Esophagus muscularis mucosa (tissue), 4 donors: ENCODE data around the gene STING1. TPM values are rescaled to one million over a fixed set of nuclear protein-coding genes. Genes with fewer than 3 reads are reported as not detected.

Experiments
- DNase-seq: peaks from one replicate; pipeline ENCODE4 v3.0.0-alpha.2; 2017; ENCODE audit errors: extremely low spot score
- H3K27ac ChIP-seq, 4 donors: fragments of 200-600 bp; sonication (generic); replicated peaks in 1 of 4; 1 replicate in 3 of 4; 2 replicates in 1 of 4; pipeline ENCODE4 v1.5.1; 2016 to 2019; ENCODE audit warnings: mild to moderate bottlenecking in 1 of 4
- H3K27me3 ChIP-seq, 4 donors: fragments of 200-600 bp; sonication (generic); one replicate each; pipeline versions ENCODE4 v1.5.1 to v1.6.0; 2016 to 2019
- H3K36me3 ChIP-seq, 4 donors: fragments of 200-600 bp; sonication (generic); one replicate each; pipeline ENCODE4 v1.5.1; 2016 to 2019
- H3K4me1 ChIP-seq, 4 donors: fragments of 200-600 bp; sonication (generic); one replicate each; pipeline ENCODE4 v1.5.1; 2016 to 2019
- H3K4me3 ChIP-seq, 4 donors: fragments of 200-600 bp; sonication (generic); 1 replicate in 2 of 4; 2 replicates in 2 of 4; pipeline ENCODE4 v1.5.1; 2016 to 2019; ENCODE audit warnings: mild to moderate bottlenecking in 4 of 4, moderate library complexity in 1 of 4
- H3K9me3 ChIP-seq, 4 donors: fragments of 200-600 bp; sonication (generic); 1 replicate in 3 of 4; 2 replicates in 1 of 4; pipeline ENCODE4 v1.5.1; 2016 to 2019
- EP300 ChIP-seq: sonication (generic); formaldehyde crosslinking; IDR thresholded peaks from one replicate; pipeline ENCODE4 v1.6.1; 2017; ENCODE audit warnings: antibody characterized with exemption
- POLR2A ChIP-seq: fragments of 450-650 bp; IDR thresholded peaks from one replicate; pipeline ENCODE4 v1.6.1; 2017; ENCODE audit warnings: antibody characterized with exemption, moderate library complexity, mild to moderate bottlenecking, low read depth
- POLR2AphosphoS5 ChIP-seq, 2 donors: sonication (generic); formaldehyde crosslinking; IDR thresholded peaks; one replicate each; pipeline ENCODE4 v1.6.1; 2017; ENCODE audit warnings: antibody characterized with exemption in 2 of 2
- WGBS: methylation state at CpG from one replicate; pipeline ENCODE4 v1.1.5; 2018; 5-methylcytosine and 5-hydroxymethylcytosine counted together
- intact Hi-C: fragments of 100-400 bp; cut with DNase I; formaldehyde crosslinking; loops from one replicate; pipeline ENCODE4 v1.15.1; 2023
- total RNA-seq, 4 donors: library from RNA; depleted of rRNA; stranded (reverse); fragments of >200 nt; gene quantifications; one replicate each; pipeline versions ENCODE4 v1.1.0 to v1.2.1, GENCODE V29; 2016
- TF ChIP-seq, protein P1 (sequence below), 3 experiments: fragments of 200-600 bp in 2 of 3; fragments of 450-650 bp in 1 of 3; sonication (generic) in 2 of 3; IDR thresholded peaks; one replicate each; pipeline ENCODE4 v1.5.1; 2017 to 2019; ENCODE audit warnings: antibody characterized with exemption in 3 of 3, mild to moderate bottlenecking in 2 of 3, moderate library complexity in 1 of 3

Gene STING1
- total RNA-seq, 4 donors from 2014 or later: 22.0 to 82.8 (median 52.4) TPM

DNA sequence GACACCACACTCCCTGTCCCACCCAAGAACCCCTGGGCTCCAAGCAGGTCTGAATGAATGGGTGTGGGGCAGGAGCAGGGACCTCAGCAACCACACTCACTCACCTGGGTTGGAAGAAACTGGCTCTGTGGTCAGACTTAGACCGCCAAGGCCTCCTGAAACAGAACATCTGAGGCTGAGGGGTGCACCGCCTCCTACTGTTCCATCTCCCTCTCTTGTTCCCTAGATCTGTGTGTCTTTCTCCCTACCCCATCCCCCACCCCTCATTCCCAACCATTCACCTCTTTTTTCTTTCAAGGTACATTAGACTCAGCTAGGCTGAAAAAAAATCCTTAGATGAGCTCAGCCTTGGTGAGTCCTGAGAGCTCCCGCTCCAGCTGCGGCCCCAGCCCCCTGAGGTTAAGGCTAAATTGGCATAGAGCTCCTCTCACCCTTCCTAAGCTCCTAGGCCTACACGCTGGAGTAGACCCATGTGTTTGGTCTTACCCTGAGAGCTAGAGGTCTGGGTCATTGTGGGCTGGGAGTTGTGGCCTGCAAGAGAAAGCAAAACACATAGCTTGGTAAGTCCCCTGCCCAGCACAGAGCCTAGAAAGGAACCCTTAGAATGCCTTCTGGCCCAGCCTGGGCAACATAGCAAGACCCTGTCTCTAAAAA is 24.8 kb downstream of the STING1 start:
- H3K27me3 ChIP-seq: no peaks in the 10 kb centered on the region
- H3K9me3 ChIP-seq: no peaks in the 10 kb centered on the region
- WGBS: 99% methylated on average over 5 of the region's 5 CpGs
- no peak for DNase-seq
- no peak for TF ChIP-seq POLR2A
- no peak for TF ChIP-seq EP300
- H3K36me3 ChIP-seq: peaks cover 0 to 40% (median 0%) of the 10 kb centered on the region in 4 donors
- peaks cover 0 to 4% (median 1%) of the 10 kb centered on the region in 4 donors for H3K4me1 ChIP-seq
- intact Hi-C loops: no loop called here
- H3K27ac ChIP-seq: no peak overlapping the region
- H3K4me3 ChIP-seq: no peak overlapping the region

DNA sequence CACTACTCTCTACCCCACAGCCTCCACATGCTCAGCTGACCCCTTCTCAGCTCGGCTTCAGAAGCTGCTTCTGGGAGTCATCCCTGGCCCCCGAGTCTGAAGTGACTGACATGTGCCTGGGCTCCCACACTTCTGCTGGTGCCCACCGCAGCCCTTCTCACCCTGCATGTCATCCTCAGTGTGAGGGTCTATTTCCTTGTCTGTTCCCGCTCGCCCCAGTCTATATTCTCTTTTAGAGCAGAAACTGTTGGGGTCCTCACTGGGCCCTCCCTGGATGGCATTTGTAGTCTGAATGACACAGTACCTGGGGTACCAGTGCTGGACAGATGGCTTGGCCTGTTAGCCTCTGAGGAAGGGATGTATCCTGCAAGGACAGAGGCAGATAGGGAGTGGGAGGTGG is 25.3 kb downstream of the STING1 start:
- no peak for DNase-seq
- intact Hi-C loops: no loop called here
- H3K4me3 ChIP-seq: no peak overlapping the region
- TF ChIP-seq, protein P1, sequence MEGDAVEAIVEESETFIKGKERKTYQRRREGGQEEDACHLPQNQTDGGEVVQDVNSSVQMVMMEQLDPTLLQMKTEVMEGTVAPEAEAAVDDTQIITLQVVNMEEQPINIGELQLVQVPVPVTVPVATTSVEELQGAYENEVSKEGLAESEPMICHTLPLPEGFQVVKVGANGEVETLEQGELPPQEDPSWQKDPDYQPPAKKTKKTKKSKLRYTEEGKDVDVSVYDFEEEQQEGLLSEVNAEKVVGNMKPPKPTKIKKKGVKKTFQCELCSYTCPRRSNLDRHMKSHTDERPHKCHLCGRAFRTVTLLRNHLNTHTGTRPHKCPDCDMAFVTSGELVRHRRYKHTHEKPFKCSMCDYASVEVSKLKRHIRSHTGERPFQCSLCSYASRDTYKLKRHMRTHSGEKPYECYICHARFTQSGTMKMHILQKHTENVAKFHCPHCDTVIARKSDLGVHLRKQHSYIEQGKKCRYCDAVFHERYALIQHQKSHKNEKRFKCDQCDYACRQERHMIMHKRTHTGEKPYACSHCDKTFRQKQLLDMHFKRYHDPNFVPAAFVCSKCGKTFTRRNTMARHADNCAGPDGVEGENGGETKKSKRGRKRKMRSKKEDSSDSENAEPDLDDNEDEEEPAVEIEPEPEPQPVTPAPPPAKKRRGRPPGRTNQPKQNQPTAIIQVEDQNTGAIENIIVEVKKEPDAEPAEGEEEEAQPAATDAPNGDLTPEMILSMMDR (IDR thresholded peaks at IDR 0.05): no peak
- no peak for TF ChIP-seq EP300
- TF ChIP-seq POLR2AphosphoS5 (IDR thresholded peaks at IDR 0.05): no peak
- TF ChIP-seq POLR2A: no peak
- peaks cover 0 to 4% (median 1%) of the 10 kb centered on the region in 4 donors for H3K4me1 ChIP-seq
- H3K27me3 ChIP-seq: no peaks in the 10 kb centered on the region
- 96% methylated on average over 5 of the region's 5 CpGs for WGBS
- no peaks in the 10 kb centered on the region for H3K9me3 ChIP-seq
- no peak overlapping the region for H3K27ac ChIP-seq
- peaks cover 0 to 42% (median 0%) of the 10 kb centered on the region in 4 donors for H3K36me3 ChIP-seq

DNA sequence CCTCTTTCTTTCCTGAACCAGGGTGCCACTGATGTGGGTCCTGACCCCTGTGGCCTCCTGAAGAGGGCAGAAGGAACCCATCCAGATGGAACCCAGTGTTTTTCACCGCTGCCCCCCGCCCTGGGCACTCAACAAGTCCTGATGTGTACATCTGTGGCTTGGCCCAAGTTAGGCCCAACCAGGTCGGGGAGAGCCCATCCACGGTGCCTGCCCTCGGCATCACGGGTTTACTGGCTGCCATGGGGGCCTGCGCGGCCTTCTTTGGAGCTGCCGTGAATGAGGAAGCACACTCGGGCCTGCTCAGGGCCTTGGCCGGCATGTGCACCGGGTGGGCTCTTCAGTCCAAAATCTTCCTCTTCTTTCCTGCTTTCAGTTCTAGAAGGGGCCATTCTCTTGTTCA is 25.8 kb downstream of the STING1 start:
- Histone ChIP-seq H3K36me3 (peaks cover 0 to 46% (median 0%) of the 10 kb centered on the region in 4 donors), H3K27ac (no peak overlapping the region), H3K9me3 (no peaks in the 10 kb centered on the region), H3K27me3 (no peaks in the 10 kb centered on the region), H3K4me1 (peaks cover 0 to 4% (median 1%) of the 10 kb centered on the region in 4 donors), H3K4me3 (no peak overlapping the region)
- TF ChIP-seq POLR2A (no peak), POLR2AphosphoS5 (IDR thresholded peaks at IDR 0.05) (no peak), EP300 (no peak)
- TF ChIP-seq, protein P1 (IDR thresholded peaks at IDR 0.05): no peak
- intact Hi-C loops: no loop called here
- DNase-seq: no peak
- 90% methylated on average over 6 of the region's 12 CpGs for WGBS

DNA sequence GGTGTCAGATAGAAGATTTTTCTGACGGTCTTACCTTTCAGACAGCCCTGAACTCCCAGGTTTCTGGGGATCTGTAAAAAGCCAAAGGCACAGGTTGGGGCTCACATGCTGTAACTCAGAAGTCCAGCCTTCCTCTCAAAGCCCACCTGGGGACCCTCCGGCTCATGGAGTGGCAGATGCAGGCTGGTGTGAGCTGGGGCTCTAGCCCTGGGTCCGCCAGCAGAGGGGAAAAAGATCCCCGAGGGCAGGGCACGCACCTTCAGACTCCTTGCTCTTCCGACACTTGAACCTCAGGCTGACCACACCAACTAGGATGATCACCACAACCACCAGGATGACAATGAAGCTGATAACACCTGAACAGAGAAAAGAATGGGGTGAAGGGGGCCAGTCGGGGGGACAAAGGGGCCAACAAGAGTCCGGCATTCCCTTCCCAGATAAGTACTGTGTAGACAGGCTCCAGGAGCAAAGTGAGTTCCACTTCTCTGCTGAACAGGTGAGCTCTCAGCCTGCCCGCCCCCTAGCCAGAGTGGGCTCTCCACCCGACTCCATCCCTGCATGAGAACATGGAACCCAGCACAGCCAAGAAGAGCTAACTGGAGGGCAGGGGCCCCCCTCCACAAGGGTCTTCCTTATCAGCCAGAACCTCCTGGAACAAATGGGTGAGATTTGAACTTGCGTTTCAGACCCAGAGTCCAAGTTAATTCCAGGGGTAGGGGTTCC is 27.8 kb downstream of the STING1 start:
- no peak for DNase-seq

More for the DNA sequence above, 27.8 kb downstream of the STING1 start:
- H3K4me1 ChIP-seq: peaks cover 0 to 4% (median 1%) of the 10 kb centered on the region in 4 donors
- no peaks in the 10 kb centered on the region for H3K27me3 ChIP-seq
- no peak for TF ChIP-seq POLR2A
- no peak for TF ChIP-seq EP300
- TF ChIP-seq, protein P1 (IDR thresholded peaks at IDR 0.05): no peak
- no peak for TF ChIP-seq POLR2AphosphoS5 (IDR thresholded peaks at IDR 0.05)
- intact Hi-C loops: no loop called here
- no peak overlapping the region for H3K27ac ChIP-seq
- no peak overlapping the region for H3K4me3 ChIP-seq
- H3K9me3 ChIP-seq: no peaks in the 10 kb centered on the region
- 95% methylated on average over 10 of the region's 11 CpGs for WGBS
- peaks cover 0 to 64% (median 0%) of the 10 kb centered on the region in 4 donors for H3K36me3 ChIP-seq
